Upper lobe of left lung (tissue), 4 donors: ENCODE results near the gene KRTAP10-7.

Source experiments
- CTCF ChIP-seq, 6 experiments: fragments of 450-650 bp in 4 of 6; fragments of 200-600 bp in 2 of 6; sonication (generic) in 2 of 6; IDR thresholded peaks; one replicate each; pipeline ENCODE4 v1.5.1; 2016 to 2019; ENCODE audit warnings: antibody characterized with exemption in 6 of 6
- POLR2A ChIP-seq, 4 donors: fragments of 450-650 bp; IDR thresholded peaks; one replicate each; pipeline ENCODE4 v1.5.1; 2016 to 2017; ENCODE audit warnings: antibody characterized with exemption in 4 of 4, mild to moderate bottlenecking in 2 of 4

- TF ChIP-seq POLR2A (IDR thresholded peaks at IDR 0.05): no peak
- TF ChIP-seq CTCF (IDR thresholded peaks at IDR 0.05): no peak
These were observed 36.0 kb downstream of the KRTAP10-7 start for GRCh38 chr21:44636209-44637017.
